ENCODE measurements around the gene TP73. TPM values are rescaled to one million over a fixed set of nuclear protein-coding genes. Genes with fewer than 3 reads are reported as not detected.
A peak's percentile ranks its signal among the peaks of the same experiment; 100 is the strongest.

The TP73 gene
- total RNA-seq, 1 experiment from 2014 or later, result 2.6 TPM

GRCh38 chr1:3624200-3625136 is 27.8 kb upstream of the TP73 start, which contains the start of gene TPRG1L:
TPRG1L (plus strand) TSS chr1:3625015; CDS start chr1:3625073, 58 bp downstream.
- H4K20me1 ChIP-seq (ENCODE audit: low read length), result no peaks in the 10 kb centered on the region
- H3F3A ChIP-seq (ENCODE audit: low read length, unreplicated experiment), result no peaks in the 10 kb centered on the region
- H3K27me3 ChIP-seq (ENCODE audit: low read length), result no peaks in the 10 kb centered on the region
- H3K4me2 ChIP-seq (ENCODE audit: low read length), result peak within 1 kb of the TSS; percentile 96
- ChIA-PET POLR2A (ENCODE audit: unreplicated experiment) (no interaction called here), CTCF (no interaction called here)
- no peaks in the 10 kb centered on the region for H3K9me2 ChIP-seq (replicated peaks; ENCODE audit: low read length)
- H3K27ac ChIP-seq (ENCODE audit: low read length), result no peak within 1 kb of the TSS
- TSS peak; percentile 48 for BruUV-seq (replicated peaks)
- no peak for TF ChIP-seq CTCF (conservative IDR thresholded peaks at IDR 0.05; ENCODE audit: low read depth, low read length)
- no peak for TF ChIP-seq EZH2 (IDR thresholded peaks at IDR 0.05; ENCODE audit: low read length, unreplicated experiment)
- no peak for TF ChIP-seq EZH2phosphoT487 (IDR thresholded peaks at IDR 0.05; ENCODE audit: borderline replicate concordance, low read length)
- peaks cover 9% of the 10 kb centered on the region; the same call in 1 of the 2 replicates for H3K79me2 ChIP-seq (ENCODE audit: low read length)
- ATAC-seq (peak; percentile 86), DNase-seq (peak; percentile 99)
- H3K4me1 ChIP-seq (ENCODE audit: insufficient read depth, low read length), result peaks cover 17% of the 10 kb centered on the region
- peak within 1 kb of the TSS; percentile 70 for H3K9ac ChIP-seq (ENCODE audit: low read length)
- H3K36me3 ChIP-seq (ENCODE audit: low read depth, low read length), result peaks cover 20% of the 10 kb centered on the region; the same call in 1 of the 2 replicates
- intact Hi-C loops (cut with micrococcal nuclease), result loop anchor here (5.0 kb wide), 1 partner anchor 98 kb away; no protein-coding TSS in a partner anchor
- peak within 1 kb of the TSS; percentile 91 for H3K4me3 ChIP-seq (ENCODE audit: low read length)
- H3K9me3 ChIP-seq (ENCODE audit: low read length), result no peaks in the 10 kb centered on the region
- H2AFZ ChIP-seq (ENCODE audit: low read length), result peak within 1 kb of the TSS; percentile 95

GRCh38 chr1:3625151-3625907 is 27.0 kb upstream of the TP73 start:
- Histone ChIP-seq H2AFZ (ENCODE audit: low read length) (peak overlapping the region; percentile 75), H3K4me3 (ENCODE audit: low read length) (peak overlapping the region; percentile 91), H3K27ac (ENCODE audit: low read length) (no peak overlapping the region), H3K36me3 (ENCODE audit: low read depth, low read length) (peaks cover 28% of the 10 kb centered on the region; the same call in 1 of the 2 replicates), H4K20me1 (ENCODE audit: low read length) (no peaks in the 10 kb centered on the region), H3K9me2 (replicated peaks; ENCODE audit: low read length) (no peaks in the 10 kb centered on the region), H3K9me3 (ENCODE audit: low read length) (no peaks in the 10 kb centered on the region), H3K79me2 (ENCODE audit: low read length) (peaks cover 9% of the 10 kb centered on the region; the same call in 1 of the 2 replicates), H3K4me2 (ENCODE audit: low read length) (peak overlapping the region; percentile 96), H3K27me3 (ENCODE audit: low read length) (no peaks in the 10 kb centered on the region), H3F3A (ENCODE audit: low read length, unreplicated experiment) (no peaks in the 10 kb centered on the region), H3K9ac (ENCODE audit: low read length) (peak overlapping the region; percentile 59; the same call in 1 of the 2 replicates), H3K4me1 (ENCODE audit: insufficient read depth, low read length) (peaks cover 17% of the 10 kb centered on the region)
- ChIA-PET CTCF (no interaction called here), POLR2A (ENCODE audit: unreplicated experiment) (no interaction called here)
- no TSS peak for BruUV-seq (replicated peaks)
- intact Hi-C loops (cut with micrococcal nuclease), result no loop called here
- ATAC-seq (peak; percentile 54), DNase-seq (peak; percentile 63)
- TF ChIP-seq EZH2 (IDR thresholded peaks at IDR 0.05; ENCODE audit: low read length, unreplicated experiment) (no peak), CTCF (conservative IDR thresholded peaks at IDR 0.05; ENCODE audit: low read depth, low read length) (peak; percentile 29; the same call in 1 of the 2 replicates)

All from PC-3 (cell line).